Lung (tissue), 12 donors: ENCODE measurements around the gene SEMA4B. TPM values are rescaled to one million over a fixed set of nuclear protein-coding genes. Genes with fewer than 3 reads are reported as not detected.
A peak's percentile ranks its signal among the peaks of the same experiment; 100 is the strongest.

ENCODE experiments used
- ATAC-seq: fragments of 200-7000 bp; cut with Tn5 transposase; one replicate; pipeline ENCODE4 v1.9.1; 2020; ENCODE audit warnings: moderate number of reproducible peaks; ENCODE audit not compliant: insufficient read depth, low FRiP score
- DNase-seq, 3 donors: peaks; one replicate each; pipeline ENCODE4 v3.0.0-alpha.2; 2013 to 2017
- H3K27ac ChIP-seq, 2 donors: one replicate each; pipeline ENCODE4 v1.5.1; 2013; ENCODE audit warnings: mild to moderate bottlenecking in 2 of 2, moderate library complexity in 2 of 2, control low read depth in 1 of 2, inconsistent platforms in 1 of 2, low read depth in 1 of 2, low read length in 1 of 2
- H3K27me3 ChIP-seq, 3 donors: one replicate each; pipeline ENCODE4 v1.5.1; 2013; ENCODE audit warnings: low read length in 2 of 3; ENCODE audit not compliant: control insufficient read depth in 3 of 3, insufficient read depth in 3 of 3
- H3K36me3 ChIP-seq, 4 donors: one replicate each; pipeline ENCODE4 v1.5.1; 2013; ENCODE audit warnings: low read length in 4 of 4, mild to moderate bottlenecking in 1 of 4, moderate library complexity in 1 of 4; ENCODE audit not compliant: control insufficient read depth in 4 of 4, insufficient read depth in 4 of 4
- H3K4me1 ChIP-seq, 5 donors: one replicate each; pipeline ENCODE4 v1.5.1; 2013; ENCODE audit warnings: low read length in 5 of 5, mild to moderate bottlenecking in 2 of 5, moderate library complexity in 1 of 5; ENCODE audit not compliant: control insufficient read depth in 5 of 5, insufficient read depth in 5 of 5
- H3K4me3 ChIP-seq: one replicate; pipeline ENCODE4 v1.5.1; 2013; ENCODE audit warnings: mild to moderate bottlenecking, control low read depth, moderate library complexity
- H3K9ac ChIP-seq, 2 donors: one replicate each; pipeline ENCODE4 v1.5.1; 2013; ENCODE audit warnings: low read length in 2 of 2, control low read depth in 1 of 2; ENCODE audit not compliant: insufficient read depth in 1 of 2
- H3K9me3 ChIP-seq, 4 donors: one replicate each; pipeline ENCODE4 v1.5.1; 2013; ENCODE audit warnings: low read length in 3 of 4, mild to moderate bottlenecking in 1 of 4, moderate library complexity in 1 of 4; ENCODE audit not compliant: control insufficient read depth in 4 of 4, insufficient read depth in 3 of 4
- CTCF ChIP-seq: IDR thresholded peaks from 2 replicates; pipeline ENCODE4 v1.5.1; 2012; ENCODE audit warnings: mild to moderate bottlenecking; ENCODE audit errors: control extremely low read depth, extremely low read depth
- WGBS, 2 donors: extraction: QIAGEN DNeasy Blood & Tissue Kit; methylation state at CpG; one replicate each; pipeline ENCODE4 v1.1.7; 2013; 5-methylcytosine and 5-hydroxymethylcytosine counted together
- polyA plus RNA-seq, 2 donors: library from polyadenylated mRNA; stranded (reverse); fragments of 200-250 nt; gene quantifications; one replicate each; pipeline ENCODE4 v1.2.1, GENCODE V29; 2013
- total RNA-seq, 2 donors: library from RNA; depleted of rRNA in 1 of 2; stranded (reverse); fragments of >200 nt in 1 of 2; gene quantifications; one replicate each; pipeline ENCODE4 v1.2.1, GENCODE V29; 2014 to 2021
- donor health status: control.
- donor health status: control.
- donor health status: Bipolar disorder and iron deficiency.
- donor health status: healthy.
- donor health status: DM: yes; HTN: yes; CAD: no.

The SEMA4B gene
- total and polyA plus RNA-seq, 4 donors, result 24.0 to 87.5 (median 69.8) TPM

- Histone ChIP-seq H3K27ac (no peak overlapping the region), H3K9me3 (no peaks in the 10 kb centered on the region), H3K4me3 (no peak overlapping the region), H3K27me3 (no peaks in the 10 kb centered on the region), H3K4me1 (peaks cover 0 to 23% (median 7%) of the 10 kb centered on the region in 5 donors), H3K36me3 (peaks cover 0 to 8% (median 1%) of the 10 kb centered on the region in 4 donors), H3K9ac (no peak overlapping the region)
- no peak for TF ChIP-seq CTCF
- 87 to 89% methylated on average over 10 of the region's 10 CpGs for WGBS, 2 donors
- DNase-seq, result no peak
- no peak for ATAC-seq
These were observed 4.1 kb downstream of the SEMA4B start for GRCh38 chr15:90205050-90205848.

- WGBS, 2 donors, result 44 to 74% methylated on average over 5 of the region's 5 CpGs
- peak; percentile 27 for ATAC-seq
- TF ChIP-seq CTCF, result no peak
- H3K4me3 ChIP-seq, result no peak overlapping the region
- H3K27ac ChIP-seq, result no peak overlapping the region
- H3K9ac ChIP-seq, result no peak overlapping the region
- H3K36me3 ChIP-seq, result peaks cover 0 to 8% (median 2%) of the 10 kb centered on the region in 4 donors
- H3K27me3 ChIP-seq, result no peaks in the 10 kb centered on the region
- no peak for DNase-seq
- H3K9me3 ChIP-seq, result no peaks in the 10 kb centered on the region
- H3K4me1 ChIP-seq, result peaks cover 0 to 17% (median 7%) of the 10 kb centered on the region in 5 donors
These were observed 4.8 kb downstream of the SEMA4B start for GRCh38 chr15:90205886-90206285.

GRCh38 chr15:90207252-90207651 lies 6.1 kb downstream of the SEMA4B start:
- peaks cover 0 to 15% (median 11%) of the 10 kb centered on the region in 5 donors for H3K4me1 ChIP-seq
- H3K27me3 ChIP-seq, result no peaks in the 10 kb centered on the region
- no peaks in the 10 kb centered on the region for H3K9me3 ChIP-seq
- no peak overlapping the region for H3K4me3 ChIP-seq
- DNase-seq (no peak), ATAC-seq (no peak)
- no peak overlapping the region for H3K27ac ChIP-seq
- 93 to 99% methylated on average over 6 of the region's 6 CpGs for WGBS, 2 donors
- no peak for TF ChIP-seq CTCF
- peaks cover 0 to 8% (median 2%) of the 10 kb centered on the region in 4 donors for H3K36me3 ChIP-seq
- H3K9ac ChIP-seq, result no peak overlapping the region
